NCI-H510A (cell line): ENCODE measurements around the gene H1-8.
"Not testable (repeated sequence)": the region's sequence is repeated elsewhere in the genome, so short reads cannot be mapped to it uniquely, and the experiment has no call there.

Source experiments
- DNase-seq: peaks from one replicate; lab custom pipeline; 2025; lab: John Stamatoyannopoulos, UW

H1-8 gene

GRCh38 chr3:129533406-129533805 is 9.6 kb upstream of the H1-8 start:
- DNase-seq: no peak

- no peak for DNase-seq
These were observed 8.4 kb upstream of the H1-8 start for GRCh38 chr3:129534428-129535027.

- no peak for DNase-seq
These were observed 7.9 kb upstream of the H1-8 start for GRCh38 chr3:129535075-129535474.

GRCh38 chr3:129536374-129536667 is 6.7 kb upstream of the H1-8 start:
- DNase-seq: no peak

GRCh38 chr3:129536804-129537203 is 6.2 kb upstream of the H1-8 start:
- no peak for DNase-seq

GRCh38 chr3:129539206-129539605 is 3.8 kb upstream of the H1-8 start:
- no peak for DNase-seq

- DNase-seq: no peak
These were observed 2.0 kb upstream of the H1-8 start for GRCh38 chr3:129540776-129541516.

- DNase-seq: no peak
These were observed 228 bp upstream of the H1-8 start for GRCh38 chr3:129542747-129543146.

- DNase-seq: no peak
These were observed 1.0 kb downstream of the H1-8 start for GRCh38 chr3:129543999-129544398.

- not testable (repeated sequence) for DNase-seq
These were observed 3.0 kb downstream of the H1-8 start for GRCh38 chr3:129545951-129546350.

- DNase-seq: no peak
These were observed 4.3 kb downstream of the H1-8 start for GRCh38 chr3:129547241-129547640.

GRCh38 chr3:129548104-129548965 is 5.4 kb downstream of the H1-8 start:
- DNase-seq: no peak

- no peak for DNase-seq
These were observed 6.2 kb downstream of the H1-8 start for GRCh38 chr3:129549006-129549800.

GRCh38 chr3:129549805-129550204 is 6.8 kb downstream of the H1-8 start:
- DNase-seq: no peak

- no peak for DNase-seq
These were observed 9.5 kb downstream of the H1-8 start for GRCh38 chr3:129552287-129553050.

- DNase-seq: no peak
These were observed 10.2 kb downstream of the H1-8 start for GRCh38 chr3:129553171-129553570.

GRCh38 chr3:129553719-129554118 is 10.7 kb downstream of the H1-8 start:
- DNase-seq: no peak

- DNase-seq: no peak
These were observed 11.6 kb downstream of the H1-8 start for GRCh38 chr3:129554356-129555152.

GRCh38 chr3:129555153-129555550 is 12.2 kb downstream of the H1-8 start:
- DNase-seq: no peak

- DNase-seq: no peak
These were observed 12.8 kb downstream of the H1-8 start for GRCh38 chr3:129555616-129556357.
